Keratinocyte (primary cell): ENCODE measurements around the gene C5. TPM values are rescaled to one million over a fixed set of nuclear protein-coding genes. Genes with fewer than 3 reads are reported as not detected.

Source experiments
- DNase-seq: peaks from one replicate; pipeline ENCODE4 v3.0.0-alpha.2; 2011; ENCODE audit warnings: low read depth, missing footprints, low spot score
- FAIRE-seq: peaks from 2 replicates; lab custom pipeline; 2011; peaks lifted over from hg19 to GRCh38; lab: Jason Lieb, UNC
- H2AFZ ChIP-seq: 2 replicates; pipeline ENCODE4 v1.6.0; 2012; ENCODE audit warnings: low read length, control low read depth, inconsistent platforms; ENCODE audit not compliant: control insufficient read depth
- H3K27ac ChIP-seq: 2 replicates; pipeline ENCODE4 v1.5.1; 2011; ENCODE audit warnings: low read length; ENCODE audit not compliant: control insufficient read depth, insufficient read depth
- H3K27me3 ChIP-seq: 3 replicates; pipeline ENCODE4 v1.6.0; 2011; ENCODE audit warnings: low read length; ENCODE audit not compliant: control insufficient read depth, insufficient read depth; ENCODE audit errors: extremely low read depth
- H3K36me3 ChIP-seq, 2 experiments: 2 replicates in 1 of 2; 3 replicates in 1 of 2; pipeline ENCODE4 v1.5.1; 2011; ENCODE audit warnings: low read length in 2 of 2, mild to moderate bottlenecking in 1 of 2; ENCODE audit not compliant: control insufficient read depth in 2 of 2, insufficient read depth in 2 of 2; ENCODE audit errors: extremely low read depth in 1 of 2
- H3K4me1 ChIP-seq: 3 replicates; pipeline ENCODE4 v1.5.1; 2011; ENCODE audit warnings: low read length; ENCODE audit not compliant: control insufficient read depth, insufficient read depth; ENCODE audit errors: extremely low read depth
- H3K4me2 ChIP-seq: 3 replicates; pipeline ENCODE4 v1.6.0; 2011; ENCODE audit warnings: low read depth, low read length; ENCODE audit not compliant: control insufficient read depth, insufficient read depth; ENCODE audit errors: extremely low read depth
- H3K4me3 ChIP-seq, 3 experiments: fragments of 200-600 bp in 1 of 3; sonication (generic) in 1 of 3; 2 replicates in 2 of 3; 3 replicates in 1 of 3; pipeline ENCODE4 v1.5.1; 2011 to 2016; ENCODE audit warnings: low read length in 3 of 3, mild to moderate bottlenecking in 3 of 3, control low read depth in 2 of 3, inconsistent platforms in 1 of 3, low read depth in 1 of 3, mixed read lengths in 1 of 3, mixed run types in 1 of 3, moderate library complexity in 1 of 3; ENCODE audit not compliant: control insufficient read depth in 2 of 3, insufficient read depth in 2 of 3; ENCODE audit errors: extremely low read depth in 1 of 3
- H3K79me2 ChIP-seq: 2 replicates; pipeline ENCODE4 v1.6.0; 2012; ENCODE audit warnings: low read length; ENCODE audit not compliant: control insufficient read depth, insufficient read depth
- H3K9ac ChIP-seq: 3 replicates; pipeline ENCODE4 v1.6.0; 2011; ENCODE audit warnings: low read length; ENCODE audit not compliant: control insufficient read depth, insufficient read depth; ENCODE audit errors: extremely low read depth
- H3K9me1 ChIP-seq: 3 replicates; pipeline ENCODE4 v1.6.0; 2011; ENCODE audit warnings: low read length; ENCODE audit not compliant: control insufficient read depth, insufficient read depth; ENCODE audit errors: extremely low read depth
- H3K9me3 ChIP-seq: 2 replicates; pipeline ENCODE4 v1.5.1; 2012; ENCODE audit warnings: low read depth, low read length; ENCODE audit not compliant: control insufficient read depth
- H4K20me1 ChIP-seq: 3 replicates; pipeline ENCODE4 v1.6.0; 2011; ENCODE audit warnings: low read length; ENCODE audit not compliant: control insufficient read depth, insufficient read depth; ENCODE audit errors: extremely low read depth
- EZH2 ChIP-seq: IDR thresholded peaks from one replicate; pipeline ENCODE4 v1.6.1; 2012; ENCODE audit warnings: inconsistent platforms, mild to moderate bottlenecking, low read length, moderate library complexity
- dilution Hi-C: fragments of 300-500 bp; cut with MboI; formaldehyde crosslinking; loops from one replicate; pipeline ENCODE4 v1.7.0; 2020; ENCODE audit warnings: low sequenced_read_pairs; ENCODE audit not compliant: extremely low pct_ligation_motif_present
- polyA plus RNA-seq, 5 experiments: library from polyadenylated mRNA; depleted of rRNA in 3 of 5; stranded (reverse) in 3 of 5; stranded (forward) in 1 of 5; unstranded in 1 of 5; fragments of >200 nt; gene quantifications; 1 replicate in 1 of 5; 2 replicates in 3 of 5; 3 replicates in 1 of 5; pipeline versions ENCODE4 v1.2.1 to v1.2.3, GENCODE V29; 2011 to 2012; ENCODE audit warnings: missing spikeins in 2 of 5, low read depth in 1 of 5, low replicate concordance in 1 of 5
- TF ChIP-seq, protein P1 (sequence below), 3 experiments: IDR thresholded peaks in 1 of 3; conservative IDR thresholded peaks in 1 of 3; optimal IDR thresholded peaks in 1 of 3; 2 replicates in 2 of 3; 3 replicates in 1 of 3; pipeline versions ENCODE3 to v1.5.1; 2011; ENCODE audit warnings: low read length in 3 of 3, mild to moderate bottlenecking in 3 of 3, moderate library complexity in 2 of 3, control low read depth in 1 of 3, inconsistent platforms in 1 of 3; ENCODE audit not compliant: insufficient read depth in 2 of 3; ENCODE audit errors: extremely low read depth in 1 of 3

Gene C5
- polyA plus RNA-seq, 1 donor (not counting 4 experiments of a cell fraction or from before 2014, with no cell fraction given), result 0.76 TPM

DNA sequence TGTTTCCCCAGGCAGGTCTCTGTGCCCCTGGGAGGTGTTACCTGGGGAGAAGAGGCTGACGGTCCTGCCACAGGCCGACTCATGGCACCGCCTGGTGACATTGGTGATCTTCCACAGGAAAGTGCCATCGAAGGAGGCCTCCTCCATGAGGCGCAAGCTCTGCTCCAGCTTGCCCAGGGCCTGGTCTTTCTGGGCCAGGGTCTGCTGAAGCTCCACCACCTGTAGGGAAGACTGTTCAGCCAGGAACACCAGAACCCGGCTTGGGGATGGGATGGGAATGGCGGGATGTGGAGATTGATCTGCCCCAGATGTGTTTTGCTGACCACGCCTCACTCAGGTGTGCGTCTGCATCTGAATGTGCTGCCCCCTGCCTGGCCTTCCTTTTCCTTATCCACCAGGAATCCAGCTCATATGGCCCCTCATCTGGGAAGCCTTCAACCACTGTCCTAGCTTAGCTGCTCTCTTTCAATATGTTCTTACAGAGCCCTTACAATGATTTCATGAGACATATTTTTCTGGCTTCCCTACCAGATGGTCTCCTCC lies 138.7 kb downstream of the C5 start:
- dilution Hi-C loops, result no loop called here
- TF ChIP-seq, protein P1, sequence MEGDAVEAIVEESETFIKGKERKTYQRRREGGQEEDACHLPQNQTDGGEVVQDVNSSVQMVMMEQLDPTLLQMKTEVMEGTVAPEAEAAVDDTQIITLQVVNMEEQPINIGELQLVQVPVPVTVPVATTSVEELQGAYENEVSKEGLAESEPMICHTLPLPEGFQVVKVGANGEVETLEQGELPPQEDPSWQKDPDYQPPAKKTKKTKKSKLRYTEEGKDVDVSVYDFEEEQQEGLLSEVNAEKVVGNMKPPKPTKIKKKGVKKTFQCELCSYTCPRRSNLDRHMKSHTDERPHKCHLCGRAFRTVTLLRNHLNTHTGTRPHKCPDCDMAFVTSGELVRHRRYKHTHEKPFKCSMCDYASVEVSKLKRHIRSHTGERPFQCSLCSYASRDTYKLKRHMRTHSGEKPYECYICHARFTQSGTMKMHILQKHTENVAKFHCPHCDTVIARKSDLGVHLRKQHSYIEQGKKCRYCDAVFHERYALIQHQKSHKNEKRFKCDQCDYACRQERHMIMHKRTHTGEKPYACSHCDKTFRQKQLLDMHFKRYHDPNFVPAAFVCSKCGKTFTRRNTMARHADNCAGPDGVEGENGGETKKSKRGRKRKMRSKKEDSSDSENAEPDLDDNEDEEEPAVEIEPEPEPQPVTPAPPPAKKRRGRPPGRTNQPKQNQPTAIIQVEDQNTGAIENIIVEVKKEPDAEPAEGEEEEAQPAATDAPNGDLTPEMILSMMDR (optimal IDR thresholded peaks at IDR 0.05 in 1 of 3, IDR thresholded peaks at IDR 0.05 in 1 of 3, conservative IDR thresholded peaks at IDR 0.05 in 1 of 3; ENCODE audit: extremely low read depth in 1 of 3, insufficient read depth in 2 of 3, low read length in 3 of 3), result no peak

DNA sequence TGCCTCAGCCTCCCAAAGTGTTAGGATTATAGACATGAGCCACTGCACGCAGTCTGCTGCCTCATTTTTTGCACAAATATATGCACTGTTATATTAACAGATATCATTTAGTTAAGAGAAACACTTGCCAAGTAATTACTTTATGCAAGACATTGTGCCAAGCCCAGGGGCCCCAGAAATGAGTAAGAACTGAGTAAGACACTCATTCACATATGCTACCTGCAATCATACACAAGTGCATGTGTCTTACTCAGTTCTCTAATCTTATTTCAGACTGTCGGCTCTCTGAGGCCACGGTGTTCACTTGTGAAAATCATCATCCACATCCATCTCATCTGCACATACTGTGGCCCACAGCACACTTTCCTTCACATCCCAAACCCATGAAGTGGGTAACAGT lies 139.4 kb downstream of the C5 start:
- no peaks in the 10 kb centered on the region for H3K79me2 ChIP-seq
- no peaks in the 10 kb centered on the region for H3K36me3 ChIP-seq
- H3K9ac ChIP-seq, result no peak overlapping the region
- H3K4me3 ChIP-seq, result no peak overlapping the region
- peaks cover 14% of the 10 kb centered on the region for H3K4me1 ChIP-seq
- H3K4me2 ChIP-seq, result no peak overlapping the region
- DNase-seq (no peak), FAIRE-seq (no peak)
- no peak overlapping the region for H3K27ac ChIP-seq
- H4K20me1 ChIP-seq, result no peaks in the 10 kb centered on the region
- no peak for TF ChIP-seq EZH2
- TF ChIP-seq, protein P1 (optimal IDR thresholded peaks at IDR 0.05 in 1 of 3, IDR thresholded peaks at IDR 0.05 in 1 of 3, conservative IDR thresholded peaks at IDR 0.05 in 1 of 3; ENCODE audit: extremely low read depth in 1 of 3, insufficient read depth in 2 of 3, low read length in 3 of 3), result no peak
- no peak overlapping the region for H2AFZ ChIP-seq
- dilution Hi-C loops, result no loop called here
- no peaks in the 10 kb centered on the region for H3K27me3 ChIP-seq
- H3K9me3 ChIP-seq, result no peaks in the 10 kb centered on the region
- no peaks in the 10 kb centered on the region for H3K9me1 ChIP-seq

More for the DNA sequence above, 138.7 kb downstream of the C5 start:
- FAIRE-seq (no peak), DNase-seq (no peak)
- Histone ChIP-seq H3K27me3 (no peaks in the 10 kb centered on the region), H3K36me3 (no peaks in the 10 kb centered on the region), H3K27ac (no peak overlapping the region), H4K20me1 (no peaks in the 10 kb centered on the region), H3K9ac (no peak overlapping the region), H3K4me2 (no peak overlapping the region), H3K4me1 (peaks cover 14% of the 10 kb centered on the region), H3K4me3 (no peak overlapping the region), H2AFZ (no peak overlapping the region), H3K79me2 (no peaks in the 10 kb centered on the region), H3K9me3 (no peaks in the 10 kb centered on the region), H3K9me1 (no peaks in the 10 kb centered on the region)
